SK-N-SH (cell line): ENCODE results near the gene BORCS6. TPM values are rescaled to one million over a fixed set of nuclear protein-coding genes. Genes with fewer than 3 reads are reported as not detected.

Source experiments
- CTCF ChIA-PET: fragments of 300-600, 350-600 bp; formaldehyde crosslinking; extraction: SDS; loops from one replicate; lab custom pipeline; 2021; lab: Yijun Ruan, JAX
- POLR2A ChIA-PET: fragments of 350-600 bp; sonication (Branson Sonifier 250); formaldehyde crosslinking; extraction: SDS; loops from one replicate; lab custom pipeline; 2020; ENCODE audit warnings: antibody characterized with exemption, inconsistent platforms; lab: Yijun Ruan, JAX
- DNase-seq: peaks from one replicate; pipeline ENCODE4 v3.0.0; 2012
- H2AFZ ChIP-seq: fragments of 200-600 bp; sonication (generic); 2 replicates; pipeline ENCODE4 v1.8.1; 2016; ENCODE audit warnings: antibody characterized with exemption, mild to moderate bottlenecking, low read depth
- H3F3A ChIP-seq: fragments of 200-600 bp; sonication (generic); replicated peaks from 2 replicates; pipeline ENCODE3; 2016; ENCODE audit warnings: antibody characterized with exemption, mild to moderate bottlenecking; ENCODE audit not compliant: insufficient read depth
- H3K27ac ChIP-seq, 2 experiments: fragments of 200-500 bp in 1 of 2; fragments of 200-600 bp in 1 of 2; sonication (Bioruptor generic) in 1 of 2; sonication (generic), shearing (Covaris generic) in 1 of 2; 2 replicates each; pipeline versions ENCODE4 v1.5.1 to v1.6.1; 2014 to 2016; ENCODE audit warnings: low read depth in 2 of 2, inconsistent platforms in 1 of 2, low read length in 1 of 2, mild to moderate bottlenecking in 1 of 2, mixed read lengths in 1 of 2
- H3K27me3 ChIP-seq: fragments of 200-600 bp; sonication (generic), shearing (Covaris generic); 2 replicates; pipeline ENCODE4 v1.6.1; 2016; ENCODE audit warnings: mixed run types; ENCODE audit not compliant: insufficient read depth
- H3K36me3 ChIP-seq, 2 experiments: fragments of 200-500 bp in 1 of 2; fragments of 200-600 bp in 1 of 2; sonication (Bioruptor generic) in 1 of 2; sonication (generic) in 1 of 2; replicated peaks in 1 of 2; 2 replicates each; pipeline versions ENCODE3 to v1.5.1; 2014 to 2016; ENCODE audit warnings: low read length in 1 of 2, mild to moderate bottlenecking in 1 of 2; ENCODE audit not compliant: insufficient read depth in 2 of 2, control insufficient read depth in 1 of 2
- H3K4me1 ChIP-seq, 2 experiments: fragments of 200-500 bp in 1 of 2; fragments of 200-600 bp in 1 of 2; sonication (Bioruptor generic) in 1 of 2; sonication (generic), shearing (Covaris generic) in 1 of 2; 2 replicates each; pipeline versions ENCODE4 v1.5.1 to v1.6.1; 2014 to 2016; ENCODE audit warnings: low read depth in 1 of 2, low read length in 1 of 2, mixed run types in 1 of 2; ENCODE audit not compliant: insufficient read depth in 2 of 2, control insufficient read depth in 1 of 2
- H3K4me2 ChIP-seq: fragments of 200-600 bp; sonication (generic), shearing (Covaris generic); 2 replicates; pipeline ENCODE4 v1.6.1; 2017; ENCODE audit warnings: mixed run types
- H3K4me3 ChIP-seq, 2 experiments: fragments of 200-500 bp in 1 of 2; fragments of 200-600 bp in 1 of 2; sonication (Bioruptor generic) in 1 of 2; sonication (generic), shearing (Covaris generic) in 1 of 2; 2 replicates each; pipeline versions ENCODE4 v1.5.1 to v1.8.1; 2014 to 2016; ENCODE audit warnings: low read depth in 2 of 2, inconsistent platforms in 1 of 2, low read length in 1 of 2, mild to moderate bottlenecking in 1 of 2, mixed read lengths in 1 of 2, moderate library complexity in 1 of 2
- H3K79me2 ChIP-seq: fragments of 200-600 bp; sonication (generic); 2 replicates; pipeline ENCODE4 v1.8.1; 2017; ENCODE audit warnings: mild to moderate bottlenecking; ENCODE audit not compliant: insufficient read depth
- H3K9ac ChIP-seq: fragments of 200-600 bp; sonication (generic); 2 replicates; pipeline ENCODE4 v1.6.1; 2017; ENCODE audit warnings: mixed run types
- H3K9me2 ChIP-seq: fragments of 200-600 bp; sonication (generic); 2 replicates; pipeline ENCODE4 v1.6.1; 2017; ENCODE audit warnings: mixed run types
- H3K9me3 ChIP-seq: fragments of 200-600 bp; sonication (generic); 2 replicates; pipeline ENCODE4 v1.6.1; 2017; ENCODE audit warnings: mixed run types, mild to moderate bottlenecking, moderate library complexity
- H4K20me1 ChIP-seq: fragments of 200-600 bp; sonication (generic); 2 replicates; pipeline ENCODE4 v1.6.1; 2017; ENCODE audit warnings: mild to moderate bottlenecking, mixed run types; ENCODE audit not compliant: insufficient read depth
- CHD2 ChIP-seq: fragments of 150-350 bp; IDR thresholded peaks from 2 replicates; pipeline ENCODE4 v1.6.1; 2018; ENCODE audit warnings: low read length; ENCODE audit not compliant: partially characterized antibody
- CTCF ChIP-seq: fragments of 200-600 bp; sonication (generic); IDR thresholded peaks from 2 replicates; pipeline ENCODE4 v1.6.1; 2017; ENCODE audit warnings: antibody characterized with exemption, mild to moderate bottlenecking, moderate library complexity
- EP300 ChIP-seq, 2 experiments: IDR thresholded peaks; 2 replicates each; pipeline versions ENCODE4 v1.4.0 to v1.6.1; 2012; ENCODE audit warnings: borderline replicate concordance in 1 of 2, low read depth in 1 of 2, low read length in 1 of 2
- EZH2phosphoT487 ChIP-seq: fragments of 200-600 bp; sonication (generic); IDR thresholded peaks from 2 replicates; pipeline ENCODE4 v1.6.1; 2017; ENCODE audit warnings: low read depth, mixed run types, mild to moderate bottlenecking, antibody characterized with exemption, moderate library complexity, borderline replicate concordance
- FOXJ3 ChIP-seq: sonication (generic); formaldehyde crosslinking; IDR thresholded peaks from 2 replicates; pipeline ENCODE4 v1.5.1; 2020; ENCODE audit warnings: mild to moderate bottlenecking, missing genetic modification reagents
- FOXM1 ChIP-seq: IDR thresholded peaks from 2 replicates; pipeline ENCODE4 v1.4.0; 2012; ENCODE audit warnings: low read depth, mild to moderate bottlenecking
- GATA2 ChIP-seq: sonication (generic); formaldehyde crosslinking; IDR thresholded peaks from 2 replicates; pipeline ENCODE4 v1.5.0; 2020; ENCODE audit warnings: mild to moderate bottlenecking, missing genetic modification reagents
- IRF3 ChIP-seq: fragments of 150-350 bp; IDR thresholded peaks from 2 replicates; pipeline ENCODE4 v1.6.1; 2016; ENCODE audit warnings: mild to moderate bottlenecking, low read depth, low read length
- JUND ChIP-seq: IDR thresholded peaks from 2 replicates; pipeline ENCODE4 v1.4.0; 2012
- MAX ChIP-seq: IDR thresholded peaks from 2 replicates; pipeline ENCODE4 v1.4.0; 2012; ENCODE audit warnings: low read depth
- MEF2A ChIP-seq: IDR thresholded peaks from 2 replicates; pipeline ENCODE4 v1.4.0; 2012; ENCODE audit warnings: low read depth, borderline replicate concordance
- MXI1 ChIP-seq: IDR thresholded peaks from 2 replicates; pipeline ENCODE4 v1.6.1; 2012; ENCODE audit warnings: mild to moderate bottlenecking, low read depth, low read length, improper control_type of control experiment
- NFIC ChIP-seq: IDR thresholded peaks from 2 replicates; pipeline ENCODE4 v1.4.0; 2012; ENCODE audit warnings: borderline replicate concordance
- NRF1 ChIP-seq: IDR thresholded peaks from 2 replicates; pipeline ENCODE4 v1.6.1; 2012; ENCODE audit warnings: low read depth, mild to moderate bottlenecking, low read length
- PBX3 ChIP-seq: IDR thresholded peaks from 2 replicates; pipeline ENCODE4; 2012
- POLR2AphosphoS5 ChIP-seq: IDR thresholded peaks from 2 replicates; pipeline ENCODE4 v1.6.1; 2012; ENCODE audit warnings: low read depth, low read length
- RAD21 ChIP-seq: IDR thresholded peaks from 2 replicates; pipeline ENCODE4 v1.6.1; 2012; ENCODE audit warnings: mild to moderate bottlenecking, low read length
- RCOR1 ChIP-seq: fragments of 150-350 bp; IDR thresholded peaks from 2 replicates; pipeline ENCODE4 v1.6.1; 2017; ENCODE audit warnings: antibody characterized with exemption, low read length
- SIN3A ChIP-seq: IDR thresholded peaks from 2 replicates; pipeline ENCODE4 v1.6.1; 2012; ENCODE audit warnings: low read depth, mild to moderate bottlenecking, low read length, moderate library complexity, borderline replicate concordance
- TAF1 ChIP-seq: IDR thresholded peaks from 2 replicates; pipeline ENCODE4 v1.6.1; 2012; ENCODE audit warnings: low read depth, mild to moderate bottlenecking, low read length, moderate library complexity, borderline replicate concordance
- TCF12 ChIP-seq: IDR thresholded peaks from 2 replicates; pipeline ENCODE4 v1.4.0; 2012
- TEAD4 ChIP-seq: IDR thresholded peaks from 2 replicates; pipeline ENCODE4 v1.4.0; 2012; ENCODE audit warnings: mild to moderate bottlenecking, borderline replicate concordance; ENCODE audit not compliant: insufficient read depth
- USF1 ChIP-seq: IDR thresholded peaks from 2 replicates; pipeline ENCODE4 v1.4.0; 2012; ENCODE audit warnings: low read depth, borderline replicate concordance
- YY1 ChIP-seq: IDR thresholded peaks from 2 replicates; pipeline ENCODE4 v1.4.0; 2012; ENCODE audit warnings: low read depth, mild to moderate bottlenecking
- ZBTB33 ChIP-seq: IDR thresholded peaks from 2 replicates; pipeline ENCODE4 v1.4.0; 2012; ENCODE audit warnings: low read depth, borderline replicate concordance
- WGBS: methylation state at CpG from one replicate; pipeline ENCODE4 v1.1.6; 2017; ENCODE audit warnings: low lambda C conversion rate; 5-methylcytosine and 5-hydroxymethylcytosine counted together
- polyA plus RNA-seq, 3 experiments: library from polyadenylated mRNA; depleted of rRNA; stranded (reverse); fragments of >200 nt; gene quantifications; 2 replicates each; pipeline ENCODE4 v1.2.3, GENCODE V29; 2012

Gene BORCS6
- polyA plus RNA-seq, 1 of the 3 experiments (the other 2 are of a cell fraction): 4.3 TPM

GRCh38 chr17:8226536-8227237, 36.7 kb upstream of the BORCS6 start:
- H2AFZ ChIP-seq: no peak overlapping the region
- H3K27me3 ChIP-seq: no peaks in the 10 kb centered on the region
- H3K9me3 ChIP-seq: no peaks in the 10 kb centered on the region
- 4% methylated on average over 31 of the region's 32 CpGs for WGBS
- peak; percentile 65 for DNase-seq
- peak overlapping the region; percentile 82 to 95 for H3K27ac ChIP-seq
- ChIA-PET POLR2A (interaction anchor here (0.6 to 1.4 kb wide), 6 partner anchors 9 to 107 kb away, joined by 3 to 7 read pairs (median 4); partner anchors contain the start of genes CTC1 and SLC25A35), CTCF (interaction anchor here (1.0 to 6.5 kb wide), 6 partner anchors 22 to 153 kb away, joined by 3 to 55 read pairs (median 5); partner anchors contain the start of genes BORCS6, PFAS and RANGRF)
- H3K9me2 ChIP-seq: no peaks in the 10 kb centered on the region
- H3F3A ChIP-seq: peaks cover 40% of the 10 kb centered on the region
- H4K20me1 ChIP-seq: 0 out of 2 replicates have a peak, but pooled peaks cover 4% of the 10 kb centered on the region
- peak overlapping the region; percentile 60 for H3K4me2 ChIP-seq
- H3K4me3 ChIP-seq: peak overlapping the region; percentile 55
- H3K36me3 ChIP-seq: peaks cover 12 to 34% of the 10 kb centered on the region in 2 experiments
- peak overlapping the region; percentile 55; the same call in 1 of the 2 replicates for H3K9ac ChIP-seq
- peaks cover 8 to 23% of the 10 kb centered on the region in 2 experiments; a peak in 3 of 4 replicates for H3K4me1 ChIP-seq
- no peaks in the 10 kb centered on the region for H3K79me2 ChIP-seq
- TF ChIP-seq FOXJ3 (CRISPR knock-in tag) (no peak), RAD21 (no peak), TEAD4 (peak; percentile 91), NRF1 (no peak; the same call in 1 of the 2 replicates), NFIC (no peak), RCOR1 (peak; percentile 66), EP300 (IDR thresholded peaks at IDR 0.05; ENCODE audit: borderline replicate concordance in 1 of 2, low read depth in 1 of 2, low read length in 1 of 2) (peak in 1 of 2 experiments; percentile 23; a peak in 1 of 4 replicates), MEF2A (0 out of 2 replicates have a peak, but pooled peaks have one; percentile 15), FOXM1 (no peak), USF1 (0 out of 2 replicates have a peak, but pooled peaks have one; percentile 19), PBX3 (peak; percentile 64), IRF3 (no peak), CTCF (no peak), EZH2phosphoT487 (no peak), SIN3A (peak; percentile 38; the same call in 1 of the 2 replicates), POLR2AphosphoS5 (peak; percentile 96), MAX (peak; percentile 77), MXI1 (peak; percentile 50; the same call in 1 of the 2 replicates), TCF12 (0 out of 2 replicates have a peak, but pooled peaks have one; percentile 22), TAF1 (0 out of 2 replicates have a peak, but pooled peaks have one; percentile 36), YY1 (no peak), ZBTB33 (peak; percentile 64; the same call in 1 of the 2 replicates), JUND (peak; percentile 38), GATA2 (CRISPR knock-in tag) (no peak), CHD2 (peak; percentile 67)
